GM12878 (cell line): Measurements from ENCODE around the gene CHURC1. TPM values are rescaled to one million over a fixed set of nuclear protein-coding genes. Genes with fewer than 3 reads are reported as not detected.

Experiments used
- ATAC-seq: fragments of 200-7000 bp; cut with Tn5 transposase; 3 replicates; pipeline ENCODE4 v1.9.1; 2020; ENCODE audit warnings: mild to moderate bottlenecking, moderate library complexity
- BruUV-seq: library from RNA; stranded (reverse); fragments of 400-500 nt; replicated peaks from 2 replicates; lab custom pipeline; 2021; lab: Mats Ljungman, UMichigan
- CTCF ChIA-PET: fragments of 300-600 bp; sonication (Branson Sonifier 250); formaldehyde crosslinking; extraction: SDS; loops from one replicate; lab custom pipeline; 2021; ENCODE audit warnings: inconsistent platforms; lab: Yijun Ruan, JAX
- POLR2A ChIA-PET: fragments of 350-600 bp; formaldehyde crosslinking; extraction: SDS; loops from one replicate; lab custom pipeline; 2021; ENCODE audit warnings: inconsistent platforms; lab: Charles Lee
- RAD21 ChIA-PET: fragments of 300-600 bp; sonication (Branson Sonifier 250); formaldehyde crosslinking; loops from one replicate; lab custom pipeline; 2023; ENCODE audit warnings: antibody characterized with exemption; ENCODE audit not compliant: unreplicated experiment; lab: Charles Lee
- SMC1A ChIA-PET: fragments of 300-600 bp; sonication (Branson Sonifier 250); formaldehyde crosslinking; loops from one replicate; lab custom pipeline; 2023; ENCODE audit not compliant: unreplicated experiment, uncharacterized antibody; lab: Charles Lee
- DNase-seq: peaks from one replicate; pipeline ENCODE4 v3.0.0-alpha.2; 2011; ENCODE audit warnings: low read depth, low spot score
- FAIRE-seq: peaks from 3 replicates; lab custom pipeline; 2011; peaks lifted over from hg19 to GRCh38; lab: Jason Lieb, UNC
- H2AFZ ChIP-seq: 2 replicates; pipeline ENCODE4 v1.6.0; 2011; ENCODE audit warnings: low read depth, low read length, control low read depth; ENCODE audit not compliant: control insufficient read depth
- H3K27ac ChIP-seq: 2 replicates; pipeline ENCODE4 v1.5.1; 2011; ENCODE audit warnings: control low read depth; ENCODE audit not compliant: control insufficient read depth, insufficient read depth
- H3K27me3 ChIP-seq, 2 experiments: replicated peaks in 1 of 2; 2 replicates each; pipeline versions ENCODE4 v1.6.0 to v1.6.1; 2011; ENCODE audit warnings: low read length in 1 of 2; ENCODE audit not compliant: control insufficient read depth in 2 of 2, insufficient read depth in 2 of 2
- H3K36me3 ChIP-seq, 2 experiments: 2 replicates each; pipeline ENCODE4 v1.5.1; 2011; ENCODE audit warnings: low read length in 1 of 2; ENCODE audit not compliant: control insufficient read depth in 2 of 2, insufficient read depth in 2 of 2
- H3K4me1 ChIP-seq: 2 replicates; pipeline ENCODE4 v1.6.1; 2011; ENCODE audit warnings: mild to moderate bottlenecking, low read length, moderate library complexity, mixed read lengths; ENCODE audit not compliant: control insufficient read depth, insufficient read depth
- H3K4me2 ChIP-seq: 2 replicates; pipeline ENCODE4 v1.6.0; 2011; ENCODE audit warnings: control low read depth; ENCODE audit not compliant: control insufficient read depth, insufficient read depth
- H3K4me3 ChIP-seq: fragments of 200-600 bp; sonication (generic); 2 replicates; pipeline ENCODE4 v1.5.1; 2016
- H3K79me2 ChIP-seq: 2 replicates; pipeline ENCODE4 v1.6.0; 2011; ENCODE audit warnings: low read length; ENCODE audit not compliant: control insufficient read depth, insufficient read depth
- H3K9ac ChIP-seq: 2 replicates; pipeline ENCODE4 v1.8.0; 2011; ENCODE audit warnings: low read length, control low read depth, mixed read lengths; ENCODE audit not compliant: control insufficient read depth, insufficient read depth
- H3K9me3 ChIP-seq: replicated peaks from 3 replicates; pipeline ENCODE4 v1.5.1; 2011; ENCODE audit warnings: mild to moderate bottlenecking, low read length; ENCODE audit not compliant: control insufficient read depth, insufficient read depth
- H4K20me1 ChIP-seq: 2 replicates; pipeline ENCODE4 v1.6.0; 2011; ENCODE audit not compliant: control insufficient read depth, insufficient read depth
- BMI1 ChIP-seq: fragments of 450-650 bp; IDR thresholded peaks from 2 replicates; pipeline ENCODE4 v1.6.1; 2016; ENCODE audit warnings: mild to moderate bottlenecking, moderate library complexity, borderline replicate concordance
- CBFB ChIP-seq: IDR thresholded peaks from 2 replicates; pipeline ENCODE4 v1.6.1; 2016; ENCODE audit warnings: antibody characterized with exemption, low read depth
- DPF2 ChIP-seq: fragments of 450-650 bp; IDR thresholded peaks from 2 replicates; pipeline ENCODE4 v1.6.1; 2017; ENCODE audit warnings: mild to moderate bottlenecking
- FOS ChIP-seq: IDR thresholded peaks from 3 replicates; pipeline ENCODE4 v1.6.1; 2011; ENCODE audit warnings: borderline replicate concordance; ENCODE audit not compliant: insufficient read length; ENCODE audit errors: extremely low read depth
- JUNB ChIP-seq: IDR thresholded peaks from 2 replicates; pipeline ENCODE4 v1.6.1; 2016; ENCODE audit warnings: antibody characterized with exemption, mild to moderate bottlenecking
- MEF2B ChIP-seq: fragments of 450-650 bp; IDR thresholded peaks from 2 replicates; pipeline ENCODE4 v1.6.1; 2018; ENCODE audit warnings: mild to moderate bottlenecking, moderate library complexity; ENCODE audit not compliant: partially characterized antibody, poor library complexity, severe bottlenecking
- NBN ChIP-seq: fragments of 450-650 bp; IDR thresholded peaks from 2 replicates; pipeline ENCODE4 v1.6.1; 2016
- NR2C2 ChIP-seq: IDR thresholded peaks from 2 replicates; pipeline ENCODE4 v1.6.1; 2011; ENCODE audit warnings: borderline replicate concordance, low read depth; ENCODE audit not compliant: control insufficient read depth, insufficient read length
- POLR2AphosphoS5 ChIP-seq: IDR thresholded peaks from 2 replicates; pipeline ENCODE4 v1.6.1; 2011; ENCODE audit warnings: mild to moderate bottlenecking, low read length, inconsistent platforms
- RB1 ChIP-seq: fragments of 450-650 bp; formaldehyde crosslinking; IDR thresholded peaks from 2 replicates; pipeline ENCODE4 v1.6.1; 2017; ENCODE audit warnings: mild to moderate bottlenecking, borderline replicate concordance
- SMARCA5 ChIP-seq: fragments of 450-650 bp; IDR thresholded peaks from 2 replicates; pipeline ENCODE4 v1.6.1; 2017; ENCODE audit warnings: mild to moderate bottlenecking
- SREBF2 ChIP-seq: IDR thresholded peaks from 2 replicates; pipeline ENCODE4 v1.6.1; 2012; ENCODE audit warnings: mild to moderate bottlenecking, low read length
- SRF ChIP-seq, 2 experiments: IDR thresholded peaks; 2 replicates each; pipeline ENCODE4 v1.6.1; 2011; ENCODE audit warnings: low read depth in 2 of 2, low read length in 2 of 2, mild to moderate bottlenecking in 1 of 2, moderate library complexity in 1 of 2
- USF1 ChIP-seq: IDR thresholded peaks from 2 replicates; pipeline ENCODE4 v1.6.1; 2011; ENCODE audit warnings: borderline replicate concordance, low read depth, mild to moderate bottlenecking, moderate library complexity, mixed read lengths, low read length; ENCODE audit not compliant: insufficient read depth; ENCODE audit errors: extremely low read length
- WGBS: methylation state at CpG from one replicate; pipeline ENCODE4 v1.1.6; 2016; ENCODE audit warnings: low lambda C conversion rate; ENCODE audit not compliant: insufficient replicate concordance, insufficient coverage; ENCODE audit errors: missing lambda C conversion rate; 5-methylcytosine and 5-hydroxymethylcytosine counted together
- in situ Hi-C: fragments of 300-500 bp; cut with MboI; formaldehyde crosslinking; loops from 9 replicates; pipeline ENCODE4 v1.14.3; 2018; ENCODE audit warnings: mixed read lengths
- intact Hi-C: fragments of 100-400 bp; cut with micrococcal nuclease; formaldehyde crosslinking; loops from one replicate; pipeline ENCODE4 v1.14.2; 2022; ENCODE audit not compliant: unreplicated experiment
- polyA plus RNA-seq, 11 experiments: library from polyadenylated mRNA; depleted of rRNA in 4 of 11; unstranded in 6 of 11; stranded (reverse) in 5 of 11; fragments of >200 nt; fragmentation: Nextera tagmentation in 4 of 11; fragmentation: Illumina TruSeq in 1 of 11; extraction: Ambion mirVana in 4 of 11; extraction: Trizol in 1 of 11; gene quantifications; 1 replicate in 1 of 11; 2 replicates in 10 of 11; pipeline versions ENCODE4 v1.2.1 to v1.2.3, GENCODE V29; 2011 to 2016; ENCODE audit warnings: inconsistent platforms in 2 of 11, missing spikeins in 2 of 11, low read depth in 1 of 11
- total RNA-seq, 4 experiments: library from RNA; depleted of rRNA in 3 of 4; stranded (reverse); fragments of >200 nt in 3 of 4; fragmentation: Illumina TruSeq in 1 of 4; extraction: Trizol in 1 of 4; gene quantifications; 2 replicates each; pipeline versions ENCODE4 v1.2.1 to v1.2.3, GENCODE V29; 2013 to 2021
- TF ChIP-seq, protein P1 (sequence below): IDR thresholded peaks from 2 replicates; pipeline ENCODE4 v1.6.1; 2012; ENCODE audit warnings: mild to moderate bottlenecking, low read depth, low read length
- TF ChIP-seq, protein P2 (sequence below): IDR thresholded peaks from 2 replicates; pipeline ENCODE4 v1.6.1; 2012; ENCODE audit warnings: low read depth, low read length, improper control_type of control experiment

Gene CHURC1
- total and polyA plus RNA-seq, 10 of the 15 experiments (the other 5 are each of a cell fraction or from before 2014, with no cell fraction given) = 41.0 to 421 (median 140) TPM

DNA sequence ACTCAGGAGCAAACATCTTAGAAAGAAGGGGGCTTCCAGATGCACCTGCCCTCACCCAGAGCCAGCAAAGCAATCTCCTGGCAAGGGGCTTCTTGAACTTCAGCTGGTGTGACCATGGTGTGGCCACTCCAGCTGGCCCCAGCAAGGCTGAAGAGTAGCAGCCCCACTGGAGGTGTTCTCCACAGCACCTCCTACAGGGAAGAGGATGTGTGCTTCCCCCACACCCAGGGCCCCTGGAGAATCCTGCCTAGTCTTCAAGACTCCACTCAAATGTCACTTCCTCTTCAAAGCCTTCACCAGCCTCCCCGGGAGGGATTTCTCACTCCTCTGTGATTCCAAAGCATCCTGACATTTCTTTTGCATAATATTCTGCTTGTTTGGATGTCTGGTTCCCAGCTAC is 49.4 kb downstream of the CHURC1 start (continued):
- TF ChIP-seq USF1 (no peak), POLR2AphosphoS5 (no peak), NBN (no peak), NR2C2 (no peak), SMARCA5 (no peak), SREBF2 (no peak), BMI1 (no peak)

- no TSS peak for BruUV-seq
- Histone ChIP-seq H2AFZ (no peak overlapping the region), H3K27ac (no peak overlapping the region), H3K9me3 (no peaks in the 10 kb centered on the region), H3K27me3 (no peaks in the 10 kb centered on the region), H3K4me1 (no peaks in the 10 kb centered on the region), H3K79me2 (no peaks in the 10 kb centered on the region), H4K20me1 (no peaks in the 10 kb centered on the region), H3K4me2 (no peak overlapping the region), H3K36me3 (no peaks in the 10 kb centered on the region), H3K4me3 (no peak overlapping the region), H3K9ac (no peak overlapping the region)
- RAD21 ChIA-PET = interaction anchor here (1.4 kb wide), 1 partner anchor 13 kb away, joined by 3 read pairs; no protein-coding TSS in a partner anchor
- FAIRE-seq (no peak), ATAC-seq (peak; percentile 32; the same call in 1 of the 3 replicates), DNase-seq (no peak)
- in situ Hi-C loops (no loop called here), intact Hi-C loops (no loop called here)
- CTCF ChIA-PET = interaction anchor here (0.7 to 2.5 kb wide), 5 partner anchors 12 to 55 kb away, joined by 3 to 10 read pairs (median 3); no protein-coding TSS in a partner anchor
- SMC1A ChIA-PET = interaction anchor here (1.0 to 2.1 kb wide), 4 partner anchors 9 to 271 kb away, joined by 3 to 6 read pairs (median 5); no protein-coding TSS in a partner anchor
- POLR2A ChIA-PET = interaction anchor here (0.6 kb wide), 1 partner anchor 23 kb away, joined by 7 read pairs; no protein-coding TSS in a partner anchor
- 39% methylated on average over 15 of the region's 15 CpGs for WGBS
- TF ChIP-seq CBFB (no peak), RB1 (no peak), DPF2 (no peak), SRF (IDR thresholded peaks at IDR 0.05; ENCODE audit: low read depth in 2 of 2, low read length in 2 of 2) (no peak), JUNB (no peak), MEF2B (no peak), FOS (no peak)
- TF ChIP-seq, protein P1, sequence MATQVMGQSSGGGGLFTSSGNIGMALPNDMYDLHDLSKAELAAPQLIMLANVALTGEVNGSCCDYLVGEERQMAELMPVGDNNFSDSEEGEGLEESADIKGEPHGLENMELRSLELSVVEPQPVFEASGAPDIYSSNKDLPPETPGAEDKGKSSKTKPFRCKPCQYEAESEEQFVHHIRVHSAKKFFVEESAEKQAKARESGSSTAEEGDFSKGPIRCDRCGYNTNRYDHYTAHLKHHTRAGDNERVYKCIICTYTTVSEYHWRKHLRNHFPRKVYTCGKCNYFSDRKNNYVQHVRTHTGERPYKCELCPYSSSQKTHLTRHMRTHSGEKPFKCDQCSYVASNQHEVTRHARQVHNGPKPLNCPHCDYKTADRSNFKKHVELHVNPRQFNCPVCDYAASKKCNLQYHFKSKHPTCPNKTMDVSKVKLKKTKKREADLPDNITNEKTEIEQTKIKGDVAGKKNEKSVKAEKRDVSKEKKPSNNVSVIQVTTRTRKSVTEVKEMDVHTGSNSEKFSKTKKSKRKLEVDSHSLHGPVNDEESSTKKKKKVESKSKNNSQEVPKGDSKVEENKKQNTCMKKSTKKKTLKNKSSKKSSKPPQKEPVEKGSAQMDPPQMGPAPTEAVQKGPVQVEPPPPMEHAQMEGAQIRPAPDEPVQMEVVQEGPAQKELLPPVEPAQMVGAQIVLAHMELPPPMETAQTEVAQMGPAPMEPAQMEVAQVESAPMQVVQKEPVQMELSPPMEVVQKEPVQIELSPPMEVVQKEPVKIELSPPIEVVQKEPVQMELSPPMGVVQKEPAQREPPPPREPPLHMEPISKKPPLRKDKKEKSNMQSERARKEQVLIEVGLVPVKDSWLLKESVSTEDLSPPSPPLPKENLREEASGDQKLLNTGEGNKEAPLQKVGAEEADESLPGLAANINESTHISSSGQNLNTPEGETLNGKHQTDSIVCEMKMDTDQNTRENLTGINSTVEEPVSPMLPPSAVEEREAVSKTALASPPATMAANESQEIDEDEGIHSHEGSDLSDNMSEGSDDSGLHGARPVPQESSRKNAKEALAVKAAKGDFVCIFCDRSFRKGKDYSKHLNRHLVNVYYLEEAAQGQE = no peak
- TF ChIP-seq, protein P2, sequence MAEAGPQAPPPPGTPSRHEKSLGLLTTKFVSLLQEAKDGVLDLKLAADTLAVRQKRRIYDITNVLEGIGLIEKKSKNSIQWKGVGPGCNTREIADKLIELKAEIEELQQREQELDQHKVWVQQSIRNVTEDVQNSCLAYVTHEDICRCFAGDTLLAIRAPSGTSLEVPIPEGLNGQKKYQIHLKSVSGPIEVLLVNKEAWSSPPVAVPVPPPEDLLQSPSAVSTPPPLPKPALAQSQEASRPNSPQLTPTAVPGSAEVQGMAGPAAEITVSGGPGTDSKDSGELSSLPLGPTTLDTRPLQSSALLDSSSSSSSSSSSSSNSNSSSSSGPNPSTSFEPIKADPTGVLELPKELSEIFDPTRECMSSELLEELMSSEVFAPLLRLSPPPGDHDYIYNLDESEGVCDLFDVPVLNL = no peak
These were observed 51.2 kb downstream of the CHURC1 start for GRCh38 chr14:64965356-64966000.
